8988T (cell line): ENCODE results near the gene METTL22.

Source experiments
- DNase-seq: peaks from one replicate; pipeline ENCODE4 v3.0.0; 2011

METTL22 gene, protein sequence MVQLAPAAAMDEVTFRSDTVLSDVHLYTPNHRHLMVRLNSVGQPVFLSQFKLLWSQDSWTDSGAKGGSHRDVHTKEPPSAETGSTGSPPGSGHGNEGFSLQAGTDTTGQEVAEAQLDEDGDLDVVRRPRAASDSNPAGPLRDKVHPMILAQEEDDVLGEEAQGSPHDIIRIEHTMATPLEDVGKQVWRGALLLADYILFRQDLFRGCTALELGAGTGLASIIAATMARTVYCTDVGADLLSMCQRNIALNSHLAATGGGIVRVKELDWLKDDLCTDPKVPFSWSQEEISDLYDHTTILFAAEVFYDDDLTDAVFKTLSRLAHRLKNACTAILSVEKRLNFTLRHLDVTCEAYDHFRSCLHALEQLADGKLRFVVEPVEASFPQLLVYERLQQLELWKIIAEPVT

DNA sequence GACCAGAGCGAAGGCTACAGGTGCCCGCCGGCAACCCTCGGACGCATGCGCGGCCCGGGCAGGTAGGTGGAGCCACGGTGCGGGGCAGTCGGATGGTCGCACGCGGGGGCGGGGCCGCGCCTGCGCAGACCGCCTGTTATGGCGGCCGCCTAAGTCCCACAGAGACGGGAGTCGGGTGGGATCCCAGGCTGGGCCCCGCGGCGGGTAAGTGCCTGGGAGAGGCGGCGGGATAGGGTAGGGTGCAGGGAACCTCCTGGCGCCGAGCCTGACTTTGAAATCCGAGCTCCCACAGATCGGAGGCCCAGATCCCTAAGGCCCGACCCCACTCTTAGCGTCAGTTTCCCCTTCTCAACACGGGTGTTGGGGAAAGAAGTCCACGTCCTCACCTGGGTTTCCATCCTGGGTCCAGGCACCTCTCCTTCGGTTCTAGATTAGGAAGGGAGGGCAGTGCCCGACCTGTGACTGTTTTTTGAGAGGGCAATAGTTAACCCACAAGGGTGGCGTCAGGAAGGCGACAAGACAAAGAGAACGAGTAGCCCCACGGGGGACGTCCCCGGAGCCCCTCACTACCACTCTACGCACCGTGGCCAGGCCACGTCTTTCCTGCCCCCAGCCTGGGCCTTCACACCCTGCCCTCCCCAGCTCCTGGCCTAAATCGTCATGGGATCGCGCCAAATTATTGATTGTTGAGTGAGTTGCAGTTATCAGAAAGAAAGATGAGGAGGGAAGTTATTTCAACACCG, at the start of gene METTL22:
Gene METTL22 (plus strand): TSS at position 127 of the 743 bp plus-strand sequence. CDS start 3,968 bp downstream, outside the sequence.
- peak; percentile 84 for DNase-seq

DNA sequence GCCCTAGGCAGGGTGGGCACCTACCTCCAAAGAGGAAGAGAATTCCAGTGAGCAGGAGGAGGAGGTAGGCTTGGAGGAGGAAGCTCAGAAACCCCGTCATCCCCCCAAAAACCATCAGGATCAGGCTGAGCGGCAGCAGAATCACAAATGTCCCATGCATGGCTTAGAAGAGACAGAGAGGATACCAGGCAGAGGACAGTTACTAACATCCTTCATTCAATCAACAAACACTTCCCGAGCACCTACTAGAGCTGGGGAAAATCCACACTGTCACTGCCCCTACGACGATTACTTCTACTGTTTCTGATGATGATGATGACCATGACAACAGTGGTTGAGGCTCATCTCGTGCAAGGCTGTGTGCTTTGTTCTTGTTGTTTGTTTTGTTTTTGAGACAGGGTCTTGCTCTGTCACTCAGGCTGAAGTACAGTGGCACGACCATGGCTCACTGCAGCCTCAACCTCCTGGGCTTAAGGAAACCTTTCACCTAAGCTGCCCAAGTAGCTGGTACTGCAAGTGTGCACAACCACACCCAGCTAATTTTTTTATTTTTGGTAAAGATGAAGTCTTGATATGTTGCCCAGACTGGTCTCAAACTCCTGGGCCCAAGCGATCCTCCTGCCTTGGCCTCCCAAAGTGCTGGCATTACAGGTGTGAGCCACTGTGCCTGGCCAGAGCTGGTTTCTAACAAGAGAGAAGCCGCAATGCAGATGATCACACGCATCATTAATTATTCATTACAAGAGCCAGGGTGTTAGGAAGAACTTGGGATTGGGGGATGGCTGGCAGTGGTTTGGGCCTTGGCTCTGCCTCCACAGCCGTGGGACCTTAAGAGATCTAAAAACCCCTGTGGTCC, 49.2 kb upstream of the METTL22 start:
- no peak for DNase-seq

DNA sequence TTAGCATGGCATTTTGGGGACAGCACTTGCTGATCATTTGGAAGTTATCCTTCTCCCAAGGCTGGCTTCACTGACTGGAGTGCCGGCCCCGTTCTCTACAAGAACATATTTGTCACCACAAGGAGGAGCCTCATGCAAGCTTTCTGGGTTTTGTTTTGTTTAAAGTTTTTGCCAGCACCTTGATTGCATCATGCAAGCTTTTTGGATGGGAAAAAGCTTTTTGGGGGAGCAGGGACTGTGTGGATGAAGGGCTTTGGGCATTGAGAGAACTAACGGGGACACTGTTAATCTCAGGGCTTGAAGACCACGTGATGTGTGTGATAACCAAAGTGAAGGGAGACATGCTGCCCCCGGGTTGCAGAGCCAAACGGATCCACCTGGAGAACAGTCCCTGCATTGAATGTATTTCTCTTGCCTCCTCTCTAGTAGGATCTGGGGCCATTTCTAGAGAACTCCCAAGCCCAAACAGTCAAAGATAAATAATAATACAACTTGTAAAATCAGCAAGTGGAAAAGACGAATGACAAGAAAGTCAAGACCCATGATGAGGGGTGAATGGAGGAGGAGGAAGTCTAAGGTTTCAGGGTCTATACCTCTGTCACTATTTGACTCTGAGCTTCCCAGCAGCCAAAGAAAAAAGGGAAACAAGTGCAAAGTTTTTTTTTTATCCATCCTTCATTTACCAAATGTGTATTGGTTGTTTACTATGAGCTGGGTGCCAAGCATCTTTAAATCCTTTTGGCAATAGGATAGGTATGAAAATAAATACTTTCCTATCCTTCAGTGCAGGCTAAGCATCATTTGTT, 48.4 kb upstream of the METTL22 start:
- no peak for DNase-seq

DNA sequence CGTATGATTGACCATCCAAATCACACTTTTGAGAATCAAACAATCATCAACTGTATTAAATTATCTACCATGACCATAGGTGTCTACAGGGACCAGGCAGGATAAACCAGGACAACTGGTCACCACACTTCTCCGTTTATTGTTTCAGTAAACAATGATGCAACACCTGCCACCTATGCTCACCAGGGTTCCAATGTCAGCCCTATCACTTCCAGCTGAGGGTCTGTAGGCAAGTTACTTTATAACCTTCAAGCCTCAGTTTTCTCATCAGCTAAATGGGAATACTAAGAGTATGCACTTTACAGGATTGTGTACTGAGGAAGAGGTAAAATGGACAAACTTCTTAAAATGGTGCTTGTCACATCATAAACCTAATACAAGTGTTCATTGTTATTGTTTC, 46.1 kb upstream of the METTL22 start:
- DNase-seq, result no peak

DNA sequence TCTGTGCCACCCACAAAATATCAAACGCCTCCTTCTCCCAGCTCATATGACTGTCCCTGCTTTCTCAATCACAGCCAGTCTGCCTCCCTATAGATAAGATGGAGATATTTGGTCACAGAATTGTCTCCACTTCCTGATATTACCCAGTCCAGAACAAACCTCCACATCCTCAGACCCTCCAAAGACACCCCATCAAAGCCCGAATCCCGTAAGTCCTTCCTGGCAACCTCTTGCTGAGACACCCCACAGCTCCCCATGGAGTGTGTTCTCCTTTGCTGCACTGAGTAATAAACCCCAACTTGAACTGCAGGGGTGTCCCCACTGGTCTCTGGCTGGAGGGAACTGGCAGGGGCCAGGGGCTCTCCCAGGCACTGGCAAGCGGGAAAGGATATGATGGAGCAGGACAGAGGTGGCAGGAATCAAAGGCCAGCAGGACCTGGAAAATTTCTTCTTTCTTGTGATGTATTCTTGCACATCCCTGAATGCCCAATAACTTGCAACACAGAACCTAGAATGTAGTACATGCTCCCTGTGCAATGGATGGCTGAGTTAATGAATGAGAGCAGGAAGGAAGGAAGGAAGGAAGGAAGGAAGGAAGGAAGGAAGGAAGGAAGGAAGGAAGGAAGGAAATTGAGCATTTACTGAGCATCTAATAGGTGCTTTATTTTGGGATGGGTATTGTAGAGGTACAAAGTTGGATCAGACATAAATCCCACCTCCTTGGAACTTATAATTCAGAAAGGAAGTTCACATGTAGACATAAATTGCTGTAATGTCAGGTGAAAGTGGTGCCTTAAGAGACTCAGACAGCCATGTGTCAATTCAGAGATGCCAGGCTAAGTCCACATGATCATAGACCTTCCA, 45.1 kb upstream of the METTL22 start:
- no peak for DNase-seq

DNA sequence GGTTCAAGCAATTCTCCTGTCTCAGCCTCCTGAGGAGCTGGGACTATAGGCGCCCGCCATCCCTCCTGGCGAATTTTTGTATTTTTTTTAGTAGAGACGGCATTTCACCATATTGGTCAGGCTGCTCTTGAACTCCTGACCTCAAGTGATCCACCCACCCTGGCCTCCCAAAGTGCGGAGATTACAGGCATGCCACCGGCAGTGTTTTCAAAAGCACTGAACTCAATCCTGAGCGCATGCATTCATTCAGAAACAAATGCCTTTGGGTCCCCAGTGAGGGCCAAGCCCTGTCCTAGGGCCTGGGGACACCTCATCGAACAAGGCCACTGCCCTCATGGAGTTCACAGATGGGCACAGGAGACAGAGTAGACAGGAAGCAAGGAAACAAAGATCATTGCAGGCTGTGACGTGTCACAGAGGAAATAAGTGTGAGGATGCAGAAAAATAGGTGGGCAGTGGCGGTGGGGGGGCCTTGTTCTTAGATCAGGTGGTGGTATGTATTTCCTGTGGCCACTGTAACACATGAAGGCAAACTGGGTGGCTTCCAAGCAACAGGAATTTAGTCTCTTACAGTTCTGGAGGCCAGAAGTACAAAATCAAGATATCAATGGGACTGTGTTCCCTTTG, 43.7 kb upstream of the METTL22 start:
- DNase-seq, result no peak

DNA sequence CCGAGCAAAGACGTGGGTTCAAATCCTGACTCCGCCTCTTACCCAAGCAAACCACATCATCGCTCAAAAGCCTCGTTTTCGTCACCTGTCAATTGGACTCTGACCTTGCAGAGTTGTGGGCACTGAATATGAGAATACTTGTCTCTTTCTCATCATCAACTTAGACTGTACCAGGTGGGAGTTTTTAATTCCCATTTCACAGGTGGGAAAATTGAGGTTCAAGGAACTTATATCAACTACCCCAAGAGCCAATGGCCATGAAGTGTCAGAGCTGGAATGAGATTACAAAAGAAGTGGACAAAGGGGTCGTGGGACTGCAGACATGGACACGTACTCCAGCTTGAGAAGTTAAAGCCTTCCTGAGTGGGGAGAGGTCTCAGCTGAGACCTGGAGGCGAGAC, 41.9 kb upstream of the METTL22 start:
- DNase-seq, result no peak

DNA sequence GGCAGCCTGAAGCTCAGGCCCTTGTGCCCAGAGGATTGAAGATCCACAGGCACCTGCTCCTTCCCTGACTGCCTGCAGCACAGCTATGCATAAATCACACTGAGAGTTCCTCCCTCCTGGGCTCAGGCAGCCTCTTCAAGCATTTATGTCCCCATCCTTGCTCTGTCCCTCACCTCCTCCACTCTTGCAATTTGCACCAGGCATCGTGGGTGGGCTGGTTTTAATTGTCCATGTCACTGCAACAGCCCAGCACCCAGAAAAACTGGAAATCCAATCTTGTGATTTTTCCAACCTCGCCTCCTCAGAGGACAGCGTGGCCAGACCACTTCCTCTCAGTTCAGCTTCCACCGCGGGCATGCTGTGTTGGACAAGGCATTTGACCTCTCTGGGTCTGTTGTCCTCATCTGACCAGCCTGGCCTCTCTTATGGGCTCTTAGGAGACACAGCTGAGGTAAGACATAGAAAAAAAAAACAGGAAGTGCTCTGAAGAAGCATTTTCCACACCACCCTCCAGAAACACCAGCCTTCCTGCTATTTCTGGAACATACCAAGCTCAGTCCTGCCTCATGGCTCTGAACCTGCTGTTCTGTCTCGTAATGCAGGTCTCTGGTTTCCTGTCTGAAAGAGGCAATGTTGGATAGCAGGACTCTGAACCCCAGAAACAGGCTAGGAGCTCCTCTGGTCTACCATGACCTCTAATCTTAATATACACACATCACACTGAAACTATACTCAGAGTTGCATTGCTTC, 39.5 kb upstream of the METTL22 start:
- no peak for DNase-seq

DNA sequence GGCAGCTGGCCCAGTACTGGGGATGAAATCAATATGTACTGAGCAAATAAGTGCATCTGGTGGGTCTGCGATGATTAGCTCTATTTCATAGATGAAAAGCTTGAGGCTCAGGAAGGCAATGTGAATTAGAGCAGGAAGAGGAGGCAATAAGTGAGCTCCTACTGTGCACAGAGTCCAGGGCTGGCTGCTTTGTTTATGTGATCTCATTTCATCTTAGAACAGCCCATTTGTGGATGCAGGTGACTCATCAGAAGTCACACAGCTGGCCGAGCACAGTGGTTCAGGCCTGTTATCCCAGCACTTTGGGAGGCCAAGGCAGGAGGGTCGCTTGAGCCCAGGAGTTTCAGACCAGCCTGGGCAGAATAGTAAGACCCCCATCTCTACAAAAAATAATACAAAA, 38.3 kb upstream of the METTL22 start:
- DNase-seq, result no peak

DNA sequence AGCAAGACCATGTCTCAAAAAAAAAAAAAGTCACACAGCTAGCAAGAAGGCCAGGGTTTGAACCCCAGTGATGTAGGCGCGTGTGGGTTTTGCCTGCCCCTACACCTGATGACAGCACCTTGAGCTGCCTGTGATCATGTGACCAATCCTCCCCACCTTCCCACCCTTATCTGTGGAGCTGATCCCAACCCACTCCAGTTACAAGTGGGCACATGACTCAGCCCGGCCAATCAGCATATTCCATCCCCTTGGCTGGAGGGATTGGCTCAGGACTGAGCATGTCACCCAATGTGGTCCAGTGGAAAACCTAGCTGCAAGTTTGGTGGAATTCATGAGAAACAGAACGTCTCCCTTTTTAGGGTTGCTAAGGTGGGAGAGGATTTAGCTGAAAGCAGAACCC, 37.8 kb upstream of the METTL22 start:
- no peak for DNase-seq

DNA sequence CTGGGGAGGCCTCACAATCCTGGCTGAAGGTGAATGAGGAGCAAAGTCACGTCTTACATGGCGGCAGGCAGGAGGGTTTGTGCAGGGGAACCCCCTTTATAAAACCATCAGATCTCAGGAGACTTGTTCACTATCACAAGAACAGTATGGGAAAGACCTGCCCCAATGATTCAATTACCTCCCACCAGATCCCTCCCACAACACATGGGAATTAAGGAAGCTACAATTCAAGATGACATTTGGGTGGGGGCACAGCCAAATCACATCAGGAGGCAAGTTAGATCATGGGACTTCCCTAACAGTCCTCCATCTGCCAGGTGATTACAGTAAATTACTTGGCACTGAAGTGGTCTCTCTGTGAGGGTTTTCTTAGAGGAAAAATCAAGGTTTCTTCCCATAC, 36.5 kb upstream of the METTL22 start:
- DNase-seq, result no peak

DNA sequence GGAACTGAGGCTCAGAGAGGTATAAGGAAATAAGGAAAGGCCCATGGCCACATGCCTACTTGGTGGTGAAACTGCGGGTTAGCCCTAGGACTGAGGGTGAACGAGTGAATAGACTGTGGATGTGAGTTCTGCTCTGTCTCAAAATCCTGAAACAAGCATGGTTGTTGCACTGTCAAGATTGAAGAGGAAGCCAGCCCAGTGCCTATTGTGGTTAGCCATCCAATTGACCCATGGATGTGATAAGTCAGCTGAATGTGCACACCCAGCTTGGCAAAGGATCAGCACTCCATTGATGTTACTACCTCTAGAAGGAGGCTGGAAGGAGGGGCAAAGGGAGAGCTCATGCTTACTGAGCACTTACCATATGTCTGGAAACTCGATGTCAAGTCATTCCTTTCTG, 35.6 kb upstream of the METTL22 start:
- no peak for DNase-seq

DNA sequence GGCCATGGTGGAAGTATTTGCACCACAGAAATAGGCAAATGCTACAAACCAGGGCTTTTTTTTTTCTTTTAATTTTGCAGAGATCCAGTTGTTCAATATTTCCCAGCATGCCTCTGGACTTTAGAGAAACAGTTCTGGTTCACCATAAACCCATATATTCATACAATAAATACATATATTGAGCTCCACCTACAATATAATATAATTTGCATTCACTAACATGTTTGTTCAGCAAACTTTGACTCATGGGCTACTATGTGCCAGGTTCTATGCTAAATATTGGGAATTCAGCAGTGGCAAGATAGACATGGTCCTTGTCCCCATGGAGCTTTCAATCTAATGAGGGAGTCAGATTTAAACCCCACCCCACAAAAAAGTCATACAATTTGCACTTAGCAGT, 34.4 kb upstream of the METTL22 start:
- no peak for DNase-seq

DNA sequence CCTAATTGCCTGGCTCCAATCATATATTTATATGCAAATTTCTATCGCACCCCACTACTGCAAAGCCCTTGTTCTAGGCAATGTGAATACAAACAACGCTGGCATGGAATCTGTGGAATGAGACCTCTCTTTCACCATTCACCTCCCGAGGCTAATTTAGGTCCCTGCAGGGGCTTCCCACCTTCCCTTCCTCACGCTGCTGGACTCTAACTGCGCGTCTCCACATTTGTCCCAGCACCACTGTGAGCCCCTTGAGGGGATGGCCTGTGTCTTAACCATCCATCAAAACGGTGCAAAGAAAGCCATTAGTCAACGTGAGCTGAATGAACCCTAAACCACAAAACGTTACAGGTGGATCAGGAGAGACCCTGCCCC, 32.8 kb upstream of the METTL22 start:
- no peak for DNase-seq

DNA sequence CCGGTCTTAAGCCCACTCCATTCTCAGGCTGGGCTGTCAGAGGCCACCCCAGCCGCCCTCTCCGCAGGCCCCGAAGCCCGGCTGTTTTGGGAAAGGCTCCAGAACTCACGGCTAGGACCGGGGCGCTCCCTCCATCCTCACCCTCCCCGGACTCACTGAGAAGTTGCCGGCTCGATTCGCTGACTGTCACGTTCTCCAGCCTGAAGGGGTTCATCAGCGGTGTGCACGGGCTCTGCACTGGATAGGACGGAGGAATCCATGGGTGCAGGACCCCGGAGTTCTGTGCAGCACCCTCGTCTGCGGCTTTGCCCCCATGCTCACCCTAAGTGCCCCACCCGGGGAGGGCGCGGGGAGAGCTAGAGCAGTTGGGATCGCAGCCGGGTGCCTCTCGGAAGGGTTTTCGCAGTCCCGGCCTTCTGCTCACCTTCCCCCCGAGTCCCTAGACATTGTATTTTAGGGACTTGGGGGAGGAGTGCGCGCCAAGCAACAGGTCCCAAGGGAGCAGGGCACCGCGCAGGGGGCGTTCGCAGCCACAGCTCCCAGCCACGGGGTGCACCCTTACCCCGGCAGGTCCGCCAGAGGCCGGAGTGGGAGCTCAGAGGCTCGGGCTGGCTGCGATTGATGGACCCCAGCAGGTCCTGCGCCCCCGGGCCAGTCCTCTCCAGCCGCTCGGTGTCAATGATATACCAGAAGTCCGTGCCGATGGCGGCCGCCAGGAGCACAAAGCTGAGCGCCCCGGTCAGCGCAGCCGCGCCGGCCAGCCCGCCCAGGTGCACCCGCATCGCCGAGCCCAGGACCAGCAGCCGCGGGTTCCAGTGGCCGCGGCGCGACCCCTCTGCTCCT, 32.2 kb upstream of the METTL22 start:
- no peak for DNase-seq

DNA sequence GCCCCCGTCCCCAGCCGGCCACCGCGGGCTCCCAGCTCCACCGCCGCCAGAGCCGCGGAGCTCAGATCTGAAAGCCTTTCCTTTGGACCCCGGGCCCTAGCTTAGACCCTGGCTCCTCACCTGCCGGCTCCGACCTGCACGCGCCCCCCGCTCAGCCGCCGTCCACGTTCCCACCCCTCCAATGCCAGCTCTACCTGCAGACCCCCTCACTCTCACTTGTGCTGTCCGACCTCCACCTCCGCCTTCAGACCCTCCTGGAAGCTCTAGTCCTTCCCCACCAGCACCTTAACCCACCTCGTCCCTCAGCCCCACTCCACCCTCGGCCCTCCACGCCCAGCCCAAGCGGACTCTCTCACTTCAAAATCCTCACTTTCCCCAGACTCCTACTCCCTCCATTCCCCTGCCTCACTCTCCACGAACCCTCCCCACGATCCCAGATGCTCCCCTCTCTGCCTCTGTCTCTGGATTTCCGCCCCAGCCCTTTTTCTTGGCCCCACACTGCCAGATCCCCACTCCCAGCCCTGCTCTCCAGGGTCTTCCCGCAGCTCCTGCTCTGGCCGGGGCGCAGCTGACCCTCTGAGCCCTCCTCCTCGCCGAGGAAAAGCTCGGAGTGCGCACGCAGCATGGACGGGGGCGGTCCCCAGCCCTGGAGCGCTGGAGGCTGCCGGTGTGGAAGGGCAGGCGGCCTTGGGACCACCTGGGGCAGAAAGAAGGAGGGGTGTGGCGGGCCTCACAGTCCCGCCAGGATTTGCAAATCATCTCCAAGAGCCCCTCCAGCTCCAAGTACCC, 31.4 kb upstream of the METTL22 start, which contains the start of gene TMEM114:
Gene TMEM114 (minus strand): TSS at position 612 of the 789 bp plus-strand sequence. CDS start 673 bp downstream, outside the sequence.
- no peak for DNase-seq

DNA sequence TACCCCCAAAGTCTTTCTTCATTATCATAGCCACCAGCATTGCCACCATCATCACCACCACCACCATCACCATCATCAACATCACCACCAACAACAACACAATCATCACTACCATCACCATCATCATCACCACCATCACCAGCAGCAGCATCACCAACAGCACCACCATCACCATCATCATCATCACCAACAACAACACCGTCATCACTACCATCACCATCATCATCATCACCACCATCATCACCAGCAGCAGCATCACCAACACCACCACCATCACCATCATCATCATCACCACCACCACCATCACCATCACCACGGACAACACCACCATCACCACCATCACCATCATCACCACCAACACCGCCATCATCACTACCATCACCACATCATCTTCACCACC, 30.7 kb upstream of the METTL22 start:
- no peak for DNase-seq

DNA sequence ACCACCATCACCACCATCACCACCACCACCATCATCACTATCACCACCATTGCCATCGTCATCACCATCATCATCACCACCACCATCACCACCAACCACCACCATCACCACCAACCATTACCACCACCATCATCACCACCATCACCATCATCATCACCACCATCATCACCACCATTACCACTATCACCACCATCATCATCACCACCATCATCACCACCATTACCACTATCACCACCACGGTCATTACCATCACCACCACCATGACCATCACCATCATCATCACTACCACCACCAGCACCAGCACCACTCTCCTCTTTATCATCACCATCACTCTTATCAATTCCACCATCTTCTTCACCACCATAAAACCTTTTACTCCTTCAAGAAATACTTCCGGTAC, 30.0 kb upstream of the METTL22 start:
- no peak for DNase-seq
